ENCODE results near the gene KLHL34. TPM values are rescaled to one million over a fixed set of nuclear protein-coding genes. Genes with fewer than 3 reads are reported as not detected.

KLHL34 gene
- total RNA-seq, 1 donor from 2014 or later: 0.15 TPM

- TF ChIP-seq CTCF (IDR thresholded peaks at IDR 0.05; ENCODE audit: partially characterized antibody, unreplicated experiment): no peak
- peak overlapping the region; percentile 74 for H3K4me3 Mint-ChIP-seq (ENCODE audit: unreplicated experiment)
- no peak for DNase-seq
- no peaks in the 10 kb centered on the region for H3K4me1 Mint-ChIP-seq (ENCODE audit: low read depth, unreplicated experiment)
- peaks cover 3% of the 10 kb centered on the region for H3K9me3 Mint-ChIP-seq (ENCODE audit: unreplicated experiment)
- no peaks in the 10 kb centered on the region for H3K36me3 Mint-ChIP-seq (ENCODE audit: unreplicated experiment)
- peaks cover 5% of the 10 kb centered on the region for H3K27me3 Mint-ChIP-seq (ENCODE audit: unreplicated experiment)
- no peak overlapping the region for H3K27ac Mint-ChIP-seq (ENCODE audit: unreplicated experiment)
Observed at GRCh38 chrX:21658746-21659145, 616 bp upstream of the KLHL34 start.

GRCh38 chrX:21657318-21658151 is 595 bp downstream of the KLHL34 start:
- Mint-ChIP-seq H3K4me1 (ENCODE audit: low read depth, unreplicated experiment) (no peaks in the 10 kb centered on the region), H3K9me3 (ENCODE audit: unreplicated experiment) (peaks cover 3% of the 10 kb centered on the region), H3K27ac (ENCODE audit: unreplicated experiment) (no peak overlapping the region), H3K36me3 (ENCODE audit: unreplicated experiment) (no peaks in the 10 kb centered on the region), H3K4me3 (ENCODE audit: unreplicated experiment) (no peak overlapping the region), H3K27me3 (ENCODE audit: unreplicated experiment) (peaks cover 5% of the 10 kb centered on the region)
- no peak for DNase-seq
- TF ChIP-seq CTCF (IDR thresholded peaks at IDR 0.05; ENCODE audit: partially characterized antibody, unreplicated experiment): no peak

- Mint-ChIP-seq H3K27ac (ENCODE audit: unreplicated experiment) (no peak overlapping the region), H3K4me1 (ENCODE audit: low read depth, unreplicated experiment) (no peaks in the 10 kb centered on the region), H3K36me3 (ENCODE audit: unreplicated experiment) (no peaks in the 10 kb centered on the region), H3K27me3 (ENCODE audit: unreplicated experiment) (peaks cover 5% of the 10 kb centered on the region), H3K4me3 (ENCODE audit: unreplicated experiment) (no peak overlapping the region), H3K9me3 (ENCODE audit: unreplicated experiment) (peaks cover 3% of the 10 kb centered on the region)
- no peak for TF ChIP-seq CTCF (IDR thresholded peaks at IDR 0.05; ENCODE audit: partially characterized antibody, unreplicated experiment)
- no peak for DNase-seq
Observed at GRCh38 chrX:21656587-21657317, 1.4 kb downstream of the KLHL34 start.

GRCh38 chrX:21655901-21656586 is 2.1 kb downstream of the KLHL34 start:
- Mint-ChIP-seq H3K36me3 (ENCODE audit: unreplicated experiment) (no peaks in the 10 kb centered on the region), H3K4me3 (ENCODE audit: unreplicated experiment) (no peak overlapping the region), H3K27me3 (ENCODE audit: unreplicated experiment) (peaks cover 5% of the 10 kb centered on the region), H3K4me1 (ENCODE audit: low read depth, unreplicated experiment) (no peaks in the 10 kb centered on the region), H3K27ac (ENCODE audit: unreplicated experiment) (no peak overlapping the region), H3K9me3 (ENCODE audit: unreplicated experiment) (peaks cover 3% of the 10 kb centered on the region)
- DNase-seq: no peak
- TF ChIP-seq CTCF (IDR thresholded peaks at IDR 0.05; ENCODE audit: partially characterized antibody, unreplicated experiment): no peak
